COLO668 (cell line): ENCODE results near the gene ALDH3B1.
A peak's percentile ranks its signal among the peaks of the same experiment; 100 is the strongest.

ENCODE experiments used
- DNase-seq: peaks from one replicate; lab custom pipeline; 2025; ENCODE audit not compliant: unreplicated experiment; lab: John Stamatoyannopoulos, UW

Gene ALDH3B1

GRCh38 chr11:67997475-67997921 is 12.6 kb upstream of the ALDH3B1 start:
- no peak for DNase-seq

GRCh38 chr11:67998150-67999045 is 11.7 kb upstream of the ALDH3B1 start:
- peak; percentile 35 for DNase-seq

- DNase-seq: no peak
Observed at GRCh38 chr11:67999201-67999629, 10.9 kb upstream of the ALDH3B1 start.

GRCh38 chr11:67999704-68000103 is 10.4 kb upstream of the ALDH3B1 start:
- no peak for DNase-seq

- DNase-seq: peak; percentile 36
Observed at GRCh38 chr11:68002575-68002937, 7.6 kb upstream of the ALDH3B1 start.

GRCh38 chr11:68002938-68003845 is 6.9 kb upstream of the ALDH3B1 start:
- peak; percentile 71 for DNase-seq

GRCh38 chr11:68003846-68004550 is 6.1 kb upstream of the ALDH3B1 start, which contains the start of gene UNC93B1:
Gene UNC93B1 (minus strand): TSS chr11:68004097. CDS start chr11:68004043, 54 bp downstream.
- peak; percentile 91 for DNase-seq

- no peak for DNase-seq
Observed at GRCh38 chr11:68004551-68005335, 5.4 kb upstream of the ALDH3B1 start.

GRCh38 chr11:68006606-68007166 is 3.4 kb upstream of the ALDH3B1 start:
- DNase-seq: no peak

- DNase-seq: no peak
Observed at GRCh38 chr11:68007498-68008380, 2.4 kb upstream of the ALDH3B1 start.

GRCh38 chr11:68008381-68009337 is 1.5 kb upstream of the ALDH3B1 start:
- peak; percentile 93 for DNase-seq

GRCh38 chr11:68009391-68010089 is 587 bp upstream of the ALDH3B1 start:
- no peak for DNase-seq

- DNase-seq: no peak
Observed at GRCh38 chr11:68011051-68011943, 1.2 kb downstream of the ALDH3B1 start.

GRCh38 chr11:68012044-68012842 is 2.1 kb downstream of the ALDH3B1 start:
- no peak for DNase-seq

GRCh38 chr11:68012843-68013610 is 2.9 kb downstream of the ALDH3B1 start:
- DNase-seq: no peak
